D721Med (cell line): Measurements from ENCODE around the gene TRIM36.

Experiments
- DNase-seq: peaks from one replicate; pipeline ENCODE4 v3.0.0; 2011; ENCODE audit warnings: low spot score; ENCODE audit not compliant: insufficient read length
- FAIRE-seq: peaks from 2 replicates; lab custom pipeline; 2011; peaks lifted over from hg19 to GRCh38; lab: Jason Lieb, UNC
- TF ChIP-seq, protein P1 (sequence below): IDR thresholded peaks from 2 replicates; pipeline ENCODE4 v1.5.1; 2012; ENCODE audit warnings: mild to moderate bottlenecking, control low read depth; ENCODE audit not compliant: insufficient read depth; ENCODE audit errors: missing control alignments

The TRIM36 gene

DNA sequence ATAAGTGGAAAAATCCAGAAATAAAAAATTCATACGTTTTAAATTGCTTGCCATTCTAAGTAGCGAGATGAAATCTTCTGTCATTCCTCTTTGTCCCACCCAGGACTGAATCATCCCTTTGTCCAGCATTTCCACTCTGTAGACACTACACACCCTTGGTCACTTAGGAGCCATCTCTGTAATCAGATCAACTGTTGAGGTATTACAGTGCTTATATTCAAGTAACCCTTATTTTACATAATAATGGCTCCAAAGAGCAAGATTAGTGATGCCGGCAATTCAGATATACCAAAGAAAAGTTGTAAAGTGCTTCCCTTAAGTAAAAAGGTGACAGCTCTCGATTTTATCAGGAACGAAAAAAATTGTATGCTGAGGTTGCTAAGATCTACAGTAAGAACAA, 60.4 kb downstream of the TRIM36 start:
- FAIRE-seq: no peak
- TF ChIP-seq, protein P1, sequence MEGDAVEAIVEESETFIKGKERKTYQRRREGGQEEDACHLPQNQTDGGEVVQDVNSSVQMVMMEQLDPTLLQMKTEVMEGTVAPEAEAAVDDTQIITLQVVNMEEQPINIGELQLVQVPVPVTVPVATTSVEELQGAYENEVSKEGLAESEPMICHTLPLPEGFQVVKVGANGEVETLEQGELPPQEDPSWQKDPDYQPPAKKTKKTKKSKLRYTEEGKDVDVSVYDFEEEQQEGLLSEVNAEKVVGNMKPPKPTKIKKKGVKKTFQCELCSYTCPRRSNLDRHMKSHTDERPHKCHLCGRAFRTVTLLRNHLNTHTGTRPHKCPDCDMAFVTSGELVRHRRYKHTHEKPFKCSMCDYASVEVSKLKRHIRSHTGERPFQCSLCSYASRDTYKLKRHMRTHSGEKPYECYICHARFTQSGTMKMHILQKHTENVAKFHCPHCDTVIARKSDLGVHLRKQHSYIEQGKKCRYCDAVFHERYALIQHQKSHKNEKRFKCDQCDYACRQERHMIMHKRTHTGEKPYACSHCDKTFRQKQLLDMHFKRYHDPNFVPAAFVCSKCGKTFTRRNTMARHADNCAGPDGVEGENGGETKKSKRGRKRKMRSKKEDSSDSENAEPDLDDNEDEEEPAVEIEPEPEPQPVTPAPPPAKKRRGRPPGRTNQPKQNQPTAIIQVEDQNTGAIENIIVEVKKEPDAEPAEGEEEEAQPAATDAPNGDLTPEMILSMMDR: no peak
- no peak for DNase-seq

DNA sequence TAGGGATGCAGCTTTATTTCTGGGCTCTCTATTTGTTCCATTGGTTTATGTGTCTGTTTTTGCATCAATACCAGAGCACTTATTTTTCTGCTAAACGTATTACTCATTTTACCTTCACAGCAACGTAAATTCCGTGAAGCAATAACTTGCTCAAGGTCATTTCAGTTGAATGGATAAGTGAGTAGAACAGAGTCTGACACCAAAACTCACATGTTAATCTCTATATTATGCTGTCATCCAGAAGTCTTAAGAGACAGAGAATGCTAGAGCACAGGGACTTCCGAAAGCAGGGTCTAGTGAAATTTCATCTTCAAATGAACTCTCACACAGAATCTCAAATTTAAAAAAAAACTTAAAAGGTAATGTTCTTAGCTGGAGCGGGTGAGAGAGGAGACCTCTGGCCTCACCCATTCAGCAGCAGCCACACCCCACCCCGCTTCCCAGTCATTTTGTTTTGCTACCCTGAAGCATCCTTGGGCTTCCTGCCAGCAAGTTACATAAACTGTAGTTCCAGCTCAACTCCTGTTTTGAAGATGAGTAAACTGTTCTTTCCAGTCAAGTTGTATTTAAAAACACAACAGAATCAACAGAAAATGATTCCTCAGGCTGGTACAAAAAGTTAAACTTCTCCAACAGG, 69.3 kb downstream of the TRIM36 start:
- FAIRE-seq: no peak
- no peak for DNase-seq
- TF ChIP-seq, protein P1: no peak

DNA sequence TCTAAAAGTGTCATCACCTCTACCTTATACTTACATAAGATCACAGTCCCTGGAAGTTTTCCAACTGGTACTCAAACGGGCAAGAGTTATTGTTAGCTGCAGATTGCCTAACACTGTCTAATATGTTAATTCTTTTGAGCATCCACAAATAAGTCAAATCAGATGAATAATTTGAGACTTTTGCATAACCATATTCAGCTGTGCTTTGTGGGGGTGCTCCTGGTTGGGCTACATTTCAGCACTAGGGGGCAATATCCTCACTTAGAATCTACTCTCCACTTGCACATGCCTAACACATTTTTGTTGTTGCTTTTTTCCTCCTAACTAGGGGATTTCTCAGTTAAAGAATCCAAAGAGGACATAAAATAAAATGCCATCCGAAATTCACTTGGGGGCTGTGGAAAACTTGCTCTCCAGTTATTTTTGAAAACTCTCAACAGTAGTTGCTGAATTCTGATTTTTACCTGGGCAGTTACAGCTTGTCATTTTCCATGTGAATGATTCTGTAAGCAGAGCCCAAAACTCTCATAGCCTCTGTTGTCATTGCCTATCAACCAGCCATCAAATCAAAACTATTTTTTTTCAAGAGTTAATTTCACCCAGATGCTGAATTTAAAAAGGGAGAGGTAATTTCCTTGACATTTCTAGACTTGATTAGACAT, 71.5 kb downstream of the TRIM36 start:
- TF ChIP-seq, protein P1: peak; percentile 86
- FAIRE-seq: peak; percentile 77
- no peak for DNase-seq

DNA sequence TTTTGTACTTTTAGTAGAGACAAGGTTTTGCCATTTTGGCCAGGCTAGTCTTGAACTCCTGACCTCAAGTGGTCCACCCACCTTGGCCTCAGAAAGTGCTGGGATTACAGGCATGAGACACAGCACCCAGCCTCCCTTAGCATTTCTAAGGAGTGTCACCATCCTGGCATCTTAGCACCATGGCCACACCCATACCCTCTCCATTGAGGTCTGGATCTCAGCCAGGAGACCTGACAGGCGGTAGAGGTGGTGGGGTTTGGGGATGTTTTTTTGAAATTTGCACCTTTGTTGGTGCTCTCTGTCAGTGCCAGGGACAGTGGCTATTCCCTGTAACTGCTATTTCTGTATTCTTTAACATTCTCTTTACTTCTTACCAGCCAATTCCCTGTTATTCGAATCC, 72.5 kb downstream of the TRIM36 start:
- no peak for DNase-seq
- TF ChIP-seq, protein P1: no peak
- no peak for FAIRE-seq

DNA sequence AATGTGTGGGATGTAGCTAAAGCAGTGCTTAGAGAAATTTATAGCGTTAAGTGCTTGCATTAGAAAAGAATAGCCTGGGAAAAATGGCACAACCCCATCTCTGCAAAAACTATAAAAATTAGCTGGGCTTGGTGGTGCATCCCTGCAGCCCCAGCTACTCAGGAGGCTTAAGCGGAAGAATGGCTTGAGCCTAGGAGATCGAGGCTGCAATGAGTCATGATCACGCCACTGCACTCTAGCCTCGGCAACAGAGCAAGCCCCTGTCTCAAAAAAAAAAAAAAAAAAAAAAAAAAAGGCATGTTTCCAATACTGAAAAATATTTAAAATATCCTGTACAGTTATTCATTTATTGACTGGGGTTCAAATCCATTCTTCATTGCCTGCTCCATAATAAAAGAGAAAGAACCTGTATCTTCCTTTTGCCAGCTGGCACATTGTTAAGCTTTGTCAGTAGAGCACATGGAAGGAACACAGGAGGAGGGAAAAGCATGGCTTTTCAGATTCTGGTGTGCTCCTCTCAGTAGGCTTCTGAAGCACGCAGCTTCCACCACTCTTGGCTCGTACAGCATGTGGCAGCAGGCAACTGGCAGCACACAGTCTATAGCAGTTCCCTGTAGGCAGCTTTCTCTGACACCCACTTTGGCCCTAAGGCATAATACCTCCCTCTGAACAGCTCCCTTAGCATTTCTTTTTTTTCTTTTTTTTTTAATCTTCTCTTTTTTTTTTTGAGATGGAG, 73.5 kb downstream of the TRIM36 start:
- TF ChIP-seq, protein P1: no peak
- FAIRE-seq (no peak), DNase-seq (no peak)

DNA sequence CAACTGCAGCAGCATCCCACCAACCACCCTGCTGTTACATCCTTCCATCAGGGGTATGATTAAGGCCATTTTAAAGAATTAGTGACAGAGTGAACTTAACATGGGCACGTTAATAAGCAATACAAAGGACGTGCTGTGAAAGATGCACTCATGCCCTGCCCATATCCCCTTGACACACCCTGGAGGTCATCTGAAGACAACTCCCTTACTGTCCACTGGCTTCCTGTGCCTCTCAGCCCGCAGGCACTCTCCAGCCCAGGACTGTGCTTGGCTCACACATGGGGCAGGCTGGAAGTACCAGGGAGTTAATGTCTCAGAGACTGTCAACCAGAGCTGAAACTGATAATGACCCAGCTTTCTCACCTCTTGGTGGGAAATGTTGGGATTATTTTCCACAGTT, 81.8 kb downstream of the TRIM36 start:
- no peak for FAIRE-seq
- no peak for DNase-seq
- TF ChIP-seq, protein P1: no peak
